Measurements from ENCODE around the gene DOLPP1. TPM values are rescaled to one million over a fixed set of nuclear protein-coding genes. Genes with fewer than 3 reads are reported as not detected.

Gene DOLPP1
- total RNA-seq, 1 donor from 2014 or later: 12.3 TPM

- Mint-ChIP-seq H3K27me3 (ENCODE audit: low read depth) (no peaks in the 10 kb centered on the region), H3K9me3 (ENCODE audit: low read depth) (no peaks in the 10 kb centered on the region), H3K36me3 (ENCODE audit: low read depth) (peaks cover 7% of the 10 kb centered on the region), H3K27ac (ENCODE audit: unreplicated experiment) (no peak overlapping the region), H3K4me1 (ENCODE audit: low read depth) (no peaks in the 10 kb centered on the region), H3K4me3 (ENCODE audit: unreplicated experiment) (no peak overlapping the region)
- TF ChIP-seq CTCF (IDR thresholded peaks at IDR 0.05): no peak
- DNase-seq (ENCODE audit: low spot score): no peak
These were observed 11.7 kb upstream of the DOLPP1 start for GRCh38 chr9:129068990-129069861.

- no peak overlapping the region for H3K4me3 Mint-ChIP-seq (ENCODE audit: unreplicated experiment)
- no peak for DNase-seq (ENCODE audit: low spot score)
- no peaks in the 10 kb centered on the region for H3K27me3 Mint-ChIP-seq (ENCODE audit: low read depth)
- TF ChIP-seq CTCF (IDR thresholded peaks at IDR 0.05): no peak
- no peaks in the 10 kb centered on the region for H3K9me3 Mint-ChIP-seq (ENCODE audit: low read depth)
- no peak overlapping the region for H3K27ac Mint-ChIP-seq (ENCODE audit: unreplicated experiment)
- H3K4me1 Mint-ChIP-seq (ENCODE audit: low read depth): no peaks in the 10 kb centered on the region
- peaks cover 4% of the 10 kb centered on the region for H3K36me3 Mint-ChIP-seq (ENCODE audit: low read depth)
These were observed 10.9 kb upstream of the DOLPP1 start for GRCh38 chr9:129069862-129070641.

GRCh38 chr9:129070696-129071525, 10.0 kb upstream of the DOLPP1 start:
- DNase-seq (ENCODE audit: low spot score): no peak
- H3K9me3 Mint-ChIP-seq (ENCODE audit: low read depth): no peaks in the 10 kb centered on the region
- peaks cover 4% of the 10 kb centered on the region for H3K4me1 Mint-ChIP-seq (ENCODE audit: low read depth)
- peaks cover 4% of the 10 kb centered on the region for H3K36me3 Mint-ChIP-seq (ENCODE audit: low read depth)
- no peak overlapping the region for H3K27ac Mint-ChIP-seq (ENCODE audit: unreplicated experiment)
- H3K27me3 Mint-ChIP-seq (ENCODE audit: low read depth): no peaks in the 10 kb centered on the region
- no peak overlapping the region for H3K4me3 Mint-ChIP-seq (ENCODE audit: unreplicated experiment)
- TF ChIP-seq CTCF (IDR thresholded peaks at IDR 0.05): no peak

GRCh38 chr9:129071526-129072126, 9.3 kb upstream of the DOLPP1 start:
- peaks cover 4% of the 10 kb centered on the region for H3K4me1 Mint-ChIP-seq (ENCODE audit: low read depth)
- H3K27ac Mint-ChIP-seq (ENCODE audit: unreplicated experiment): no peak overlapping the region
- no peak for TF ChIP-seq CTCF (IDR thresholded peaks at IDR 0.05)
- no peak overlapping the region for H3K4me3 Mint-ChIP-seq (ENCODE audit: unreplicated experiment)
- no peaks in the 10 kb centered on the region for H3K27me3 Mint-ChIP-seq (ENCODE audit: low read depth)
- DNase-seq (ENCODE audit: low spot score): no peak
- peaks cover 4% of the 10 kb centered on the region for H3K36me3 Mint-ChIP-seq (ENCODE audit: low read depth)
- H3K9me3 Mint-ChIP-seq (ENCODE audit: low read depth): no peaks in the 10 kb centered on the region

All from chondrocyte (in vitro differentiated cells).